ENCODE data around the gene ANO2.

ANO2 gene

DNA sequence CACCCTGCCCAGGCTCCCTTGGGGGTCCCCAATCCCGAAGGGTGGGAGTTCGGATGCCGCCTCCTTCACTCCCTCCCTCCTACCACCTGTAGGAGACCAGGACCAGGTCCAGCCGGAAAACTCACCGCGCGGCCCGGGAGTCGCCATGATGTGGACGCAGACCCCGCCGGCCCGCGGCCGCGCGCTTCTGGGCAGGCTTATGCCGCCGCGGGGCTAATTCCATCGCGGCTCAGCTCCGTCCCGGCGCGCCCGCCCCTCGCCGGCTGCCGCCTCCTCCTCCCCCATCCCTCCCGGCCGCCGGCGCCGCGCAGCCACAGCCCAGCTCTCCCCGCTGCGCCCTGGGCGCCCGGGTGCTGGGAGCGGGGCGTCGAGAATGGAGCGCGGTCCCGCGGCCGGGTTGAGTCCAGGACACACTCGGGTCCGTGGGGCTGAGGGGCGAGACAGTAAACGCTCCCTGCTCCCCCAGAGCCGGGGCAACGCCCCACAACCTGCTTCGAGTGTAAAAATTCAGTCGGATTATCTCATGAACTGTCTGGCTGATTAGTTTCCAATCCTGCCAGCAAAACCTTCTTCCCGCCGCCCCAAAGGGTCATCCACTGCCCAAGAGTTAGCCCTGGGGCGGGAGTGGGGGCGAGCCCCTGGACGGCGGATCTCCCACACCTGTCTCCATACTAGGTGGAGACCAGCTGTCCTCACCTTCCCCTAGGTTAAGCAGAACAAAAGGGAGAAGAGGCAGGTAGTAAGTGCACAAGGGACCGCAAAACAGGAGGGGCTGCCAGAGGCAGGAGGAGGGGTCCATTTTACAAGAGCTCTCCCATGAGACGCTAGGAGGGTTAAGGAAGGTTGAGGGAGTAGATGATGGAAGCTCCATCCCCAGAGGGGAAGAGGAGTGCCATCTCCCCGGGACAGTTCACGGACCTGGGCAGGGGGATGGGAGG is at the start of gene ANO2:
Gene ANO2 (minus strand): TSS at position 189 of the 938 bp plus-strand sequence. CDS start 42 bp downstream, at position 147.
- no peak for DNase-seq (ENCODE audit: extremely low read depth, low read depth)
- TF ChIP-seq, protein P1, sequence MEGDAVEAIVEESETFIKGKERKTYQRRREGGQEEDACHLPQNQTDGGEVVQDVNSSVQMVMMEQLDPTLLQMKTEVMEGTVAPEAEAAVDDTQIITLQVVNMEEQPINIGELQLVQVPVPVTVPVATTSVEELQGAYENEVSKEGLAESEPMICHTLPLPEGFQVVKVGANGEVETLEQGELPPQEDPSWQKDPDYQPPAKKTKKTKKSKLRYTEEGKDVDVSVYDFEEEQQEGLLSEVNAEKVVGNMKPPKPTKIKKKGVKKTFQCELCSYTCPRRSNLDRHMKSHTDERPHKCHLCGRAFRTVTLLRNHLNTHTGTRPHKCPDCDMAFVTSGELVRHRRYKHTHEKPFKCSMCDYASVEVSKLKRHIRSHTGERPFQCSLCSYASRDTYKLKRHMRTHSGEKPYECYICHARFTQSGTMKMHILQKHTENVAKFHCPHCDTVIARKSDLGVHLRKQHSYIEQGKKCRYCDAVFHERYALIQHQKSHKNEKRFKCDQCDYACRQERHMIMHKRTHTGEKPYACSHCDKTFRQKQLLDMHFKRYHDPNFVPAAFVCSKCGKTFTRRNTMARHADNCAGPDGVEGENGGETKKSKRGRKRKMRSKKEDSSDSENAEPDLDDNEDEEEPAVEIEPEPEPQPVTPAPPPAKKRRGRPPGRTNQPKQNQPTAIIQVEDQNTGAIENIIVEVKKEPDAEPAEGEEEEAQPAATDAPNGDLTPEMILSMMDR (IDR thresholded peaks at IDR 0.05; ENCODE audit: low read depth, low read length), result no peak

DNA sequence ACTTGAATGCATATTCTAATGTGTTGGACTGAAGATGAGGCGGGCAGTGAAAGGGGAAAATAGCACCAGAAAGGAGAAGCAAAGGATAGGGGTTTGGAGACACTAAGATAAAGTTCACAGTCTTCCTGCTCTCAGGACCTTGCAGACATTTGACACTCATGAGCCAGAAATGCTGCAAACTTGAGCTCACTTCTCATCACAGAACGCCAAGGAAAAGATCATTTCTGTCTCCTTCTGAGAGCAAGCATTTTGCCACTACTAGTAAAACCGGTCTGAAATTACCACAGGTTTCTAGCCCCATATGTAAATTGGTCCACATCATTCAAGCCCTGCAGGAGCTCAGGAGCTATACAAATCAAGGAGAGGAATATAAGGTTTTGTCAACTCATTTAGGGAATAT is 44.6 kb upstream of the ANO2 start:
- no peak for DNase-seq (ENCODE audit: extremely low read depth, low read depth)
- TF ChIP-seq, protein P1 (IDR thresholded peaks at IDR 0.05; ENCODE audit: low read depth, low read length), result no peak

DNA sequence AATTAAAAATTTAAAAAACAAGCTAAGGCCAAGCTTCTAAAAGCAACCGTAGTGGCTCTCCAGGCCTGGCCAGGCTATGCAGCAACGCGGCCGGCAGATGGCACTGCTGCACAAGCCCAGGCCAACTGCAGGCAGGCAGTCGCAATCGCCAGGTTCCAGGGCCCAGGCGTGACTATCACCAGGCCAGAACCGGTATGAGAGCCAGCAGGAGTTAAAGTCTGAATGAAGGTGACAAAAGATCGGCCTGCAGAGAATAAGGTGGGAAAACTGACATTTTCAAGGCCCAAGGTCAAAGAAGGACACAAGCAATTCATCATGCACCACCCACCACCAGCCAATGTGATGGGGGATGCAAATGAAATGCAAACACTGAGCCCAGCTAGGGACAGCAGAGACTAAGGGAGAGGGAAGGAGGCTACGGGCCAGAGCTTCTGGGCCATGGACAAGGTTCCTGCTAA is 43.6 kb upstream of the ANO2 start:
- peak; percentile 25 for DNase-seq (ENCODE audit: extremely low read depth, low read depth)
- TF ChIP-seq, protein P1 (IDR thresholded peaks at IDR 0.05; ENCODE audit: low read depth, low read length), result peak; percentile 99

DNA sequence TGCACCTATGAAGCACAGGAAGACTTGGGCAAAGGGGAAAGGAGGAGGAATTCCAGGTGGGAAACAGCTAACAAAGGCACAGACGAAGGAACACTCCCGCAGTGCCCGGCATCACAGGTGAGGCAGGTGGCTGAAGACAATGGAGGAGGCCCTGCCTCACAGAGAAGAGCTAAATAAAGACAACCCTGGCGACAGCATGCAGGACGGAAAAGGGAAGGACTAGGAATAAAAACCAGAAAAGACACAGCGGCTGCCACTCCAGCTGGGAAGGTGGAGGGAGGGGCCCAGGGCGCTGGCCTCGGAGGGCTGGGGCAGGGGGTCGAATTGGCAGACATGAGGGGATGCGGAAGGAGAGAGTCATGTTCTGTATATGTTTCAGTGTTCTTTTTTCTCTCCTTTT is 43.0 kb upstream of the ANO2 start:
- DNase-seq (ENCODE audit: extremely low read depth, low read depth), result no peak
- TF ChIP-seq, protein P1 (IDR thresholded peaks at IDR 0.05; ENCODE audit: low read depth, low read length), result no peak

DNA sequence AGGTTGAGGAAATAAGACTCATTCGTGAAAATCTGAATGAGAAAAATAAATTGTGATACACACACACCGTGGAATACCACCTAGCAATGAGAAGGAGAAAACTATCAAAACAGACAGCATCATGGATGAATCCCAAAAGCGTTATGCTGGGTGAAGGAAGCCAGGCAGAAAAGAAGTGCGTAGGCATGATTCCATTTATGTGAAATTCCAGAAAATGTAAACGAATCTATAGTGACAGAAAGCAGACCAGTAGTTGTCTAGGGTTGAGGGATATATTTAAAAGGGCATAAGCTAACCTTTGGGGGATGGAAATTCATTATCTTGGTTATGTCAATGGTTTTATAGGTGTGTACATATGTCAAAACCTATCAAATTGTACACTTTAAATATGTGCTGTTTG is 42.5 kb upstream of the ANO2 start:
- no peak for DNase-seq (ENCODE audit: extremely low read depth, low read depth)
- TF ChIP-seq, protein P1 (IDR thresholded peaks at IDR 0.05; ENCODE audit: low read depth, low read length), result no peak

DNA sequence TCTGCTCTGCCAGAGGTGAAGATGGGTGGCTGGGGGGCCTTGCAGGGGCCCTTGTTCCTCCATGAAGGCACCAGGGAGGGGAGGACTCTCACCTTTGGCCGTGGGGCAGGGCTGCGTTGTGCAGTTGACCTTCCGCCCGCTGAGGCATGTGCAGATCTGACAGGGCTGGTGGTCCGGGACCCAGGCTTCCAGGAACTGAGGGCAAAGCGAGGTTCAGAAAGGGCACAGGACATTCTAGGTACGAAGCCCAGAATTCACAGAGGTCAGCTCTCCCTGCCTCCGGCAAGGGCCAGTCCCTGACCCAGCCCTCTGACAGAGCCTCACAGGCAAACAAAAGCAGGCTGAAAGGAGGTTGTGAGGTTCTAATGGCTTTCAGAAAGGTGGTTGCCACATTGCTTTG is 40.4 kb upstream of the ANO2 start:
- DNase-seq (ENCODE audit: extremely low read depth, low read depth), result no peak
- TF ChIP-seq, protein P1 (IDR thresholded peaks at IDR 0.05; ENCODE audit: low read depth, low read length), result no peak

DNA sequence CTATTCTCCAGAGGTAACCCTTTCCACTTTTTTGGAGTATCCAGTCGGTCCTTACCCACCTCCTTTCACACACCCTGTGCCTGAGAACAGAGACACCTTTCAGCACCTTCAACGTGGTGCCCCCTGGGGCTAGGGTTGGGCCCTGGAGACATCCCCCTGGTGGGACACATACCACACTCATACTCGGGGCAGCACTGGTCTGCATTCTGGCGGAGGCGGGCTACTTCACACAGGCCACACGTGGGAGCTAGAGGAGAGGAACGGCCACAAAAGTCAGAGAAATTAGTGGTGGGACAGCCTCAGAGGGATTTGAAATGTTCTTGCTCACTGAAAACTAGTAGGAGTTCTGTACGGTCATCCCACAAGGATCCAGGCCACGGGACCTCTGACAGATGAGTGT is 39.8 kb upstream of the ANO2 start:
- DNase-seq (ENCODE audit: extremely low read depth, low read depth), result no peak

More for the DNA sequence above, 39.8 kb upstream of the ANO2 start:
- TF ChIP-seq, protein P1 (IDR thresholded peaks at IDR 0.05; ENCODE audit: low read depth, low read length), result no peak
